GM12874 (cell line): ENCODE results near the gene CD5L.

Experiments used
- CTCF ChIP-seq: IDR thresholded peaks from 2 replicates; pipeline ENCODE4 v1.5.1; 2011; ENCODE audit warnings: low read depth, mild to moderate bottlenecking, control low read depth, low read length, moderate library complexity; ENCODE audit not compliant: insufficient read depth

The CD5L gene

GRCh38 chr1:157782931-157783330, 58.7 kb downstream of the CD5L start:
- no peak for TF ChIP-seq CTCF

GRCh38 chr1:157781048-157781447, 60.6 kb downstream of the CD5L start:
- no peak for TF ChIP-seq CTCF
